ENCODE results near the gene USP49.

DNA sequence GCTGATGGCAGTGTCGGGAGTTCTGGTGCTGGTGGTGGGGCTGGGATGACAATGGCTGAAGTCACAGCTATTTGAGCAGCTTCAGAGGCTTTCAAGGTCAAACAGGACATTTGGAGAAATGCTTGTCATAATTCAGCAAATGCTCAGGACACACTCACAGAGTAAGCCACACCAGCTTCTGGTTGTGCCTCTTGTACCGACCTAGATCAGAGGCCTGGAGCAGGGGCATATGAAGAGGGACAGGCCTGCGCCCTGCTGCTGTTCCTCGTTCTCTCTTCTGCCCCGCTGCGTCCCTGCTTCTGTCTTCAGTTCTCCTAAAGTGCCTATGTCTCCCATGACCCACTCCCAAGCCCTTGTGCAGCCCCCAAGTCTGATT is 147.1 kb downstream of the USP49 start:
- TF ChIP-seq, protein P1, sequence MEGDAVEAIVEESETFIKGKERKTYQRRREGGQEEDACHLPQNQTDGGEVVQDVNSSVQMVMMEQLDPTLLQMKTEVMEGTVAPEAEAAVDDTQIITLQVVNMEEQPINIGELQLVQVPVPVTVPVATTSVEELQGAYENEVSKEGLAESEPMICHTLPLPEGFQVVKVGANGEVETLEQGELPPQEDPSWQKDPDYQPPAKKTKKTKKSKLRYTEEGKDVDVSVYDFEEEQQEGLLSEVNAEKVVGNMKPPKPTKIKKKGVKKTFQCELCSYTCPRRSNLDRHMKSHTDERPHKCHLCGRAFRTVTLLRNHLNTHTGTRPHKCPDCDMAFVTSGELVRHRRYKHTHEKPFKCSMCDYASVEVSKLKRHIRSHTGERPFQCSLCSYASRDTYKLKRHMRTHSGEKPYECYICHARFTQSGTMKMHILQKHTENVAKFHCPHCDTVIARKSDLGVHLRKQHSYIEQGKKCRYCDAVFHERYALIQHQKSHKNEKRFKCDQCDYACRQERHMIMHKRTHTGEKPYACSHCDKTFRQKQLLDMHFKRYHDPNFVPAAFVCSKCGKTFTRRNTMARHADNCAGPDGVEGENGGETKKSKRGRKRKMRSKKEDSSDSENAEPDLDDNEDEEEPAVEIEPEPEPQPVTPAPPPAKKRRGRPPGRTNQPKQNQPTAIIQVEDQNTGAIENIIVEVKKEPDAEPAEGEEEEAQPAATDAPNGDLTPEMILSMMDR (IDR thresholded peaks at IDR 0.05), result no peak
- TF ChIP-seq POLR2AphosphoS5 (IDR thresholded peaks at IDR 0.05) (no peak), POLR2A (IDR thresholded peaks at IDR 0.05) (no peak)
